ENCODE data around the gene SYAP1. TPM values are rescaled to one million over a fixed set of nuclear protein-coding genes. Genes with fewer than 3 reads are reported as not detected.

SYAP1 gene
- total and polyA plus RNA-seq, 9 of the 15 experiments (the other 6 are each of a cell fraction or from before 2014, with no cell fraction given) = 5.7 to 35.3 (median 27.6) TPM

DNA sequence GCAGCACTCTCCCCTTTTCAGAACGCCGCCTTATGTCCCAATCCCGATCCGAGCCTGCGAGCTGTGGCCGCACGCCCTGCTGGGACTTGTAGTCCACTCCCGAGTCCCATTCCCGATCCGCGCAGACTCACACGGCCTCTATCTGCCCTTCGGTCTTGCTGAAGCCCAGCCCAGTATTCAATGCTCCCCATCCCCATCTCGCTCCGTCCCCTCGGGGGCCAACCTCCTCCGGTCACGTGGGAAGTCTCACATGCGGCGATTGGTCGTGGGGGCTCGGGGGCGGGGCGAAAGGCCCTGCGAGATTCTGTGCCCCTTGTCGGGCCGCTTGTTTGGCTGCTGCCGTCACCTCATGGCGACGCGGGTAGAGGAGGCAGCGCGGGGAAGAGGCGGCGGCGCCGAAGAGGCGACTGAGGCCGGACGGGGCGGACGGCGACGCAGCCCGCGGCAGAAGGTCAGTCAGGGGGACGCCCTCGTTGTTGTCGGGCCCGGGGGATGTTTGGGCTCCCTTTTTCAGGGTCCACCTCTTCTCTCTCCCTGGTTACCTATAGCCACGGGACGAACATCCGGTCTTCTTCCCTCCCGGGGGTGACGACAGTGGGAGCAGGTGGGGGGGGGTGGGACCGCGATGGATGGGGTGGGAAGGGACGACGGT, 66.9 kb downstream of the SYAP1 start, which contains the start of gene TXLNG (continued):
- TF ChIP-seq RBFOX2 (IDR thresholded peaks at IDR 0.05; ENCODE audit: low read depth, low read length) = peak; percentile 99
- TF ChIP-seq CHCHD3 (CRISPR knock-in tag; IDR thresholded peaks at IDR 0.05) = no peak
- no peak for TF ChIP-seq TAF15 (IDR thresholded peaks at IDR 0.05; ENCODE audit: low read depth, low read length)
- TF ChIP-seq E2F6 (IDR thresholded peaks at IDR 0.05; ENCODE audit: borderline replicate concordance in 1 of 2, extremely low read depth in 1 of 2, insufficient read depth in 1 of 2, insufficient read length in 1 of 2, low read depth in 1 of 2, low read length in 1 of 2, poor library complexity in 1 of 2, severe bottlenecking in 1 of 2) = peak in 1 of 2 experiments; percentile 67
- peak; percentile 76 for TF ChIP-seq POLR2AphosphoS5 (IDR thresholded peaks at IDR 0.05; ENCODE audit: control insufficient read depth, insufficient read depth, low read depth, low read length)
- TF ChIP-seq MXI1 (IDR thresholded peaks at IDR 0.05; ENCODE audit: low read depth, low read length) = 0 out of 2 replicates have a peak, but pooled peaks have one; percentile 31
- TF ChIP-seq POLR2AphosphoS2 (IDR thresholded peaks at IDR 0.05; ENCODE audit: low read length) = no peak
- no peak for TF ChIP-seq ETS2 (tag; IDR thresholded peaks at IDR 0.05; ENCODE audit: borderline replicate concordance, poor library complexity, severe bottlenecking)
- TF ChIP-seq ATF1 (CRISPR knock-in tag; IDR thresholded peaks at IDR 0.05) = peak; percentile 73
- TF ChIP-seq ATF1 (tag; IDR thresholded peaks at IDR 0.05) = peak; percentile 95
- no peak for TF ChIP-seq POLR3A (IDR thresholded peaks at IDR 0.05; ENCODE audit: borderline replicate concordance, extremely low read depth, insufficient read depth, insufficient read length)
- TF ChIP-seq SIX5 (IDR thresholded peaks at IDR 0.05; ENCODE audit: borderline replicate concordance in 1 of 2, insufficient read depth in 1 of 2, low read depth in 1 of 2, low read length in 2 of 2) = peak; percentile 59 to 68
- TF ChIP-seq SPI1 (IDR thresholded peaks at IDR 0.05; ENCODE audit: borderline replicate concordance, low read depth, low read length) = no peak
- no peak for TF ChIP-seq ZNF76 (CRISPR knock-in tag; IDR thresholded peaks at IDR 0.05; ENCODE audit: borderline replicate concordance)
- TF ChIP-seq, protein P1, sequence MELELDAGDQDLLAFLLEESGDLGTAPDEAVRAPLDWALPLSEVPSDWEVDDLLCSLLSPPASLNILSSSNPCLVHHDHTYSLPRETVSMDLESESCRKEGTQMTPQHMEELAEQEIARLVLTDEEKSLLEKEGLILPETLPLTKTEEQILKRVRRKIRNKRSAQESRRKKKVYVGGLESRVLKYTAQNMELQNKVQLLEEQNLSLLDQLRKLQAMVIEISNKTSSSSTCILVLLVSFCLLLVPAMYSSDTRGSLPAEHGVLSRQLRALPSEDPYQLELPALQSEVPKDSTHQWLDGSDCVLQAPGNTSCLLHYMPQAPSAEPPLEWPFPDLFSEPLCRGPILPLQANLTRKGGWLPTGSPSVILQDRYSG (tag; conservative IDR thresholded peaks at IDR 0.05; ENCODE audit: low read depth) = no peak
- peak; percentile 85; the same call in 1 of the 2 replicates for TF ChIP-seq SP1 (CRISPR knock-in tag; IDR thresholded peaks at IDR 0.05)
- no peak for TF ChIP-seq SOX6 (IDR thresholded peaks at IDR 0.05)
- TF ChIP-seq, protein P2, sequence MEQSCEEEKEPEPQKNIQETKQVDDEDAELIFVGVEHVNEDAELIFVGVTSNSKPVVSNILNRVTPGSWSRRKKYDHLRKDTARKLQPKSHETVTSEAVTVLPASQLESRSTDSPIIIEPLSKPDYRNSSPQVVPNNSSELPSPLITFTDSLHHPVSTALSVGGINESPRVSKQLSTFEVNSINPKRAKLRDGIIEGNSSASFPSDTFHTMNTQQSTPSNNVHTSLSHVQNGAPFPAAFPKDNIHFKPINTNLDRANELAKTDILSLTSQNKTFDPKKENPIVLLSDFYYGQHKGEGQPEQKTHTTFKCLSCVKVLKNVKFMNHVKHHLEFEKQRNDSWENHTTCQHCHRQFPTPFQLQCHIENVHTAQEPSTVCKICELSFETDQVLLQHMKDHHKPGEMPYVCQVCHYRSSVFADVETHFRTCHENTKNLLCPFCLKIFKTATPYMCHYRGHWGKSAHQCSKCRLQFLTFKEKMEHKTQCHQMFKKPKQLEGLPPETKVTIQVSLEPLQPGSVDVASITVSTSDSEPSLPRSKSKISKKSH (CRISPR knock-in tag; IDR thresholded peaks at IDR 0.05) = no peak
- TF ChIP-seq DEAF1 (CRISPR knock-in tag; IDR thresholded peaks at IDR 0.05) = 0 out of 2 replicates have a peak, but pooled peaks have one; percentile 13
- TF ChIP-seq JUN (IDR thresholded peaks at IDR 0.05; ENCODE audit: borderline replicate concordance, low read depth, low read length) = 0 out of 2 replicates have a peak, but pooled peaks have one; percentile 21
- TF ChIP-seq JUN (CRISPR knock-in tag; IDR thresholded peaks at IDR 0.05; ENCODE audit: borderline replicate concordance) = no peak
- no peak for TF ChIP-seq CBX1 (IDR thresholded peaks at IDR 0.05; ENCODE audit: low read depth)
- no peak for TF ChIP-seq ZNF347 (CRISPR knock-in tag; IDR thresholded peaks at IDR 0.05; ENCODE audit: low read depth)

Measured in K562 (cell line).